ENCODE data around the gene SLC1A2.

Gene SLC1A2

DNA sequence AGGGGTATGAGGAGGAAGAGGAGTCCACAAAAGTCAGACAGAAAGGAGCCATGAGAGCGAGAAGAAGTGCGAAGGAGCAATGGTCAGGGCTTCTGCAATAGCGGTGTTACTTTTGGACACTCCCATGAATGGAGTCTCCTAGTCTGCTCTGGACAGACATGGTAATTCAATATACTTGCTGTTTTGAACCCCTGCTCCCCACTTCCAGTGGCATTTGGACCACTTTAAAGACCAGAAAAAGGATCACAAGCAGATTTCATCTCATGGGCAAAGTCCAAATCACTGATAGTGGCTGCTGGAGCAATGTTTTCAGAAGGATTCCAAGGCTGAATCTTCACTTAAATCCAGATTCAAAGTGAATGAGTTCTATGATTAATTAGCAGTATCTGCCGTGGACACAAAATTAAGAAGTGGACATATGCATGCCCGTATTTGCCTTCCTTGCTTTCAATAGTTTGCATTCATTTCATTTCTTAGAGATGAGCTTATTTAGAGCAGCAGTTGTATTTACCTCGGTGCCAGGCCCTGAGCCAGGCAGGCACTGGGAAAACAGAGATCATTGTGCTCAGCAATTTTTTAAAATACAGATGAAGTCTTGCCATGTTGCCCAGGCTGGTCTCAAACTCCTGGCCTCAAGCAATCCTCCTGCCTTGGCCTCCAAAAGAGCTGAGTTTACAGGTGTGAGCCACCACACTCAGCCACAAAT, 72.0 kb downstream of the SLC1A2 start:
- no peaks in the 10 kb centered on the region for H3K9me3 ChIP-seq
- H3K27me3 ChIP-seq (ENCODE audit: low read depth) = no peaks in the 10 kb centered on the region
- in situ Hi-C loops (cut with MboI; ENCODE audit: low sequenced_read_pairs) = no loop called here
- no peaks in the 10 kb centered on the region for H3K4me1 ChIP-seq
- DNase-seq (ENCODE audit: low spot score in 2 of 2) = no peak
- no peak overlapping the region for H3K4me3 ChIP-seq
- no peaks in the 10 kb centered on the region for H3K36me3 ChIP-seq (replicated peaks)

DNA sequence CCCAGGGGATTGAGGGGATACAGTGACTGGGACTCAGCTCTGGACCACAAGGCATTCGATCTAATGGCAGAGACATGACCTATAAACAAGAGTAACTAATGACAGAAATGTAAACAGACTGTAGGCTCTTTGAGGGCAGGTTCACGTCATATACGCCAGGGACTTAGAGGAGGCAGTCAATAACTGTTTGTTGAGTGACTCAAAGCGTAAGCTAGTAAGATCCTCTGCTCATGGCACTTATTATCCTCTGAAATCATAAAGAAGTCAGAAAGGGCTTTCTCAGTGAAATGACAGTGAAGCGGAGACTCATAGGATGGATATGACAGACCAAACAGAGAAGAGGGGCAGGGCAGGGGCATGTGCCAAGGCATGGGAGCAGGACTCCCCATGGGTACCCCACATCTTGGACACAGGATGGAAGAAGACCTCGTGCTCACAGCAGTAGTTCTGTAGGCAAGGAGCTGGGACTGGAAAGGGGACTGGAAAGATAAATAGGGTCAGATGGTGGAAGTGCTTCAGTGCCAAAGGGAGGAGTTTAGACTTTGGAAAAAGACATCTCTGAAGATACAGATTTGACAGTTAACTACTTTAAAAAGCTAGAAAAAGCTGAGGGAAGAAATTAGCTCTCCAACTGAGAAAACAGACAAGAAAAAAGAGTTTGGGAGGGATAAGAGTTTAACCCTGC, 72.7 kb downstream of the SLC1A2 start:
- Histone ChIP-seq H3K9me3 (no peaks in the 10 kb centered on the region), H3K36me3 (replicated peaks) (no peaks in the 10 kb centered on the region), H3K4me3 (no peak overlapping the region), H3K27me3 (ENCODE audit: low read depth) (no peaks in the 10 kb centered on the region), H3K4me1 (no peaks in the 10 kb centered on the region)
- DNase-seq (ENCODE audit: low spot score in 2 of 2) = no peak
- in situ Hi-C loops (cut with MboI; ENCODE audit: low sequenced_read_pairs) = no loop called here

DNA sequence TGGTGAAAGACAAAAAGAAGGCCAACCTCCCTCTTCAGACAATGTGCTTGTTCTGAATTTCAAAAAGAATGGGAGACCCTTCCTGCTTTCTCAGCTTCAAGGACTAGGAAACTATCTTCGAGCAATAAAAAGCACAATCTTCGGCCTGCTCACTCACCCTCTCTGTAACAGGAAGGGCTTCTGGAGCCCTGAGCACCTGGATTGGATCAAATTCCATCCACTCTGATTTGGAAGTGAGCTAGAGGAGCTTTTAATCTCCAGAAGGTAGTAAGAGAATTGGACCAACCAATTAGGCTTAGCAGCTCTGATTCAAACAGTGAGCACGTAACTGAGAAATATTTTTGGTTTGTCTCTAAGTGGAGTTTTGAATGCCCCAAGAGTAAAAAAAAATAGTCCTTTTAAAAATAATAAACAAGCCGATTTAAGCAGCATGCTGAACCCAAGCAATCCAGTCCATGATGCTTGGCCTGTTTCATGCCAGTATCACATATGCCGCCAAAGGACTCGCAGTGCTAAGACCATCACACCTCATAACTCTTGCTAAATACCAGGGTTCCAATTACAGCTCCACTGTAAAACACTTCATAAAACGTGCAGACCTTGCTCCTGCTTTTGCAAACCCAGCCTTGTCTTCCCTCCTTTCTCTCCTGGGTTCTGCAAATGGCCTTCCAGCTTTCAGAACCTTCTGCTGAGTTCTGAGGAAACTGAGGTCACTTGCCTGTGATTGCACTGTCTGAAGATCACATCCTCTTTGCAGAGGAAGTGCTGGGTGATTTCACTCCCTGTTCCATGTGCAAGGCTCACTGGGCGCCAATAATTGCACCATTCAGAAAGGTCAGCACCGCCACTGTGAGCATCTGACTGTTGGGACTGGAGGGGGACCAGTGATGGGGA, 74.4 kb downstream of the SLC1A2 start:
- Histone ChIP-seq H3K4me3 (no peak overlapping the region), H3K9me3 (no peaks in the 10 kb centered on the region), H3K27me3 (ENCODE audit: low read depth) (no peaks in the 10 kb centered on the region), H3K4me1 (no peaks in the 10 kb centered on the region), H3K36me3 (replicated peaks) (no peaks in the 10 kb centered on the region)
- no peak for DNase-seq (ENCODE audit: low spot score in 2 of 2)
- in situ Hi-C loops (cut with MboI; ENCODE audit: low sequenced_read_pairs) = no loop called here

DNA sequence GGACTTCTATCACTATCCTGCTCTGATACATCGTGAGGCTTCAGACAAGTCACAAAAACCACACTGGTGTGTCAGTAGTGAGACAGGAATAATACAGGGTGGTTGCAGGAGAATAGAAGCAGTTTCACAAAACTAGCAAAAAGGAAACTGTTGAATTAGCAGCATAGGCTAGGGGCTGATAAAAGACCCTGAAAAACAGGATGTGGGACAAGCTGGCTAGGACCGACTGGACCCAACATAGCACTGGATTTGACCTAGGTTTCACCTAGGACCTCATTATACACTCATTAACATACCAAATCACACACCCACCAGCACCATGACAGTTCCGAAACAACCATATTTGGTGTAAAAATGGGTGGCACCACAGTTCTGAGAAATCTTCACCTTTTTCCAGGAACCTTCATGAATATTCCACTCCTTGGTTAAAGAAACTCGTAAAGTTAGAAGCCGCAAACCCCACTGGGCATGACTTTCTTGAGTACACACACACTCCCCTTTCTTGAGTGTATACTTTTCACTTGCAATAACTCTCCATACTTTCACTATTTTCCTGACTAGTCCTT, 76.2 kb downstream of the SLC1A2 start:
- Histone ChIP-seq H3K36me3 (replicated peaks) (no peaks in the 10 kb centered on the region), H3K27me3 (ENCODE audit: low read depth) (no peaks in the 10 kb centered on the region), H3K4me1 (no peaks in the 10 kb centered on the region), H3K4me3 (no peak overlapping the region), H3K9me3 (no peaks in the 10 kb centered on the region)
- DNase-seq (ENCODE audit: low spot score in 2 of 2) = no peak
- in situ Hi-C loops (cut with MboI; ENCODE audit: low sequenced_read_pairs) = no loop called here

DNA sequence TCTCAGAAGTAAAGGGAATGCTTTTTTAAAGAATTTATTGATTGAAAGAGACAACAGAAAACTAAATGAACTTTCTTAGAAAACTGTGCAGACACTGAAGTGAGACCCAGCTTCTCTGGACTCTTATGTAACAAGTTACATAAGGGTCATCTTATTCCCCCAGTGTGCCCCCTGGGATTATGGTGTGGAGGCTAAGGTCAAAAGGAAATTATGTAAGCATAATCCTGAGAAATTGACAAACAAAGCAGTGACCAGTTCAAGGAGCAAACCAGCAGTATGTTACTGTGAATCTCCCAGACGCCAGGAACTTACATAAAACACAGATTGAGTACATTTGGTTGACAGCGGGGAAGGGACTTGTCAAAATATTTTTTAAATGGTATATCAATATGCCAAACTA, 78.6 kb downstream of the SLC1A2 start:
- Histone ChIP-seq H3K9me3 (no peaks in the 10 kb centered on the region), H3K27me3 (ENCODE audit: low read depth) (no peaks in the 10 kb centered on the region), H3K4me3 (no peak overlapping the region), H3K36me3 (replicated peaks) (no peaks in the 10 kb centered on the region), H3K4me1 (no peaks in the 10 kb centered on the region)
- in situ Hi-C loops (cut with MboI; ENCODE audit: low sequenced_read_pairs) = no loop called here
- no peak for DNase-seq (ENCODE audit: low spot score in 2 of 2)

DNA sequence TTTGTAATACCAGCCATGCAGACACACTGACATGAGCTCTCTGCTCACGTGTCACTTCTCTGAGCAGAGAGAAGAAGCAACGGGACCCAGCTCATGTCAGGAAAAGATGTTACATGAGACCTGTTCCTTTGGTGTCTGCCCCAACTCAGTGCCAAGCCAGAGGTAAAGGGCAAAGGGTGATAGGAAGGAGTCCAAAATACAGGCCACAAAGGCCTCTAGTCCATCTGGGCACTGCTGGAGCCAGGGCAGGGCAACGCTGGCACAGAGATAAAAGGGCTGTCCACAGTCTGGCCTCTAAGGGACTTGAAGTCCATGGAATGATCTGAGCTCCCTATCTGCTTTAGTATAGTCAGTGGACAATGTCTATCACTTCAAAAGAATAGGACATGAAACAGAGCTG, 79.3 kb downstream of the SLC1A2 start:
- Histone ChIP-seq H3K27me3 (ENCODE audit: low read depth) (no peaks in the 10 kb centered on the region), H3K4me1 (no peaks in the 10 kb centered on the region), H3K4me3 (no peak overlapping the region), H3K9me3 (no peaks in the 10 kb centered on the region), H3K36me3 (replicated peaks) (no peaks in the 10 kb centered on the region)
- in situ Hi-C loops (cut with MboI; ENCODE audit: low sequenced_read_pairs) = no loop called here
- no peak for DNase-seq (ENCODE audit: low spot score in 2 of 2)

DNA sequence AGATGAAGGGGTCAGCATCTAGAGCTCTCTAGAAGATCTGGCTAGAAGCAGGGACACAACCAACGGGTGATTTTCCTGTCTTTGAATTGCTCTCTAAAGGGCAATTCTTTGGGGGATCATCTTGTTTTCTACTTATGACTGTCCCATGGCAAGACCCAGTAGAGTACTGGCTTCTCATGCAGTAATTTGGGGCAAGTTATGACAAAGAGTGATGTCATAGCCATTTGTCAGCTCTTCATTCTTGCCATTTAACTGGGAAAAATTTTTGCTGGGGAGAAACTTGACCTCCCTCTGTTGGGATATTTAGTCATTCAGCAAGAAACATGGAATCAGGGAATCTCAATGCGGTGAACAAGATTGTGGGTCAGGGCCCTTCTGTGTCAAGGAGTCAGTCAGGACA, 80.4 kb downstream of the SLC1A2 start:
- no peaks in the 10 kb centered on the region for H3K4me1 ChIP-seq
- in situ Hi-C loops (cut with MboI; ENCODE audit: low sequenced_read_pairs) = no loop called here
- H3K4me3 ChIP-seq = no peak overlapping the region
- DNase-seq (ENCODE audit: low spot score in 2 of 2) = no peak
- H3K9me3 ChIP-seq = no peaks in the 10 kb centered on the region
- no peaks in the 10 kb centered on the region for H3K27me3 ChIP-seq (ENCODE audit: low read depth)
- no peaks in the 10 kb centered on the region for H3K36me3 ChIP-seq (replicated peaks)

DNA sequence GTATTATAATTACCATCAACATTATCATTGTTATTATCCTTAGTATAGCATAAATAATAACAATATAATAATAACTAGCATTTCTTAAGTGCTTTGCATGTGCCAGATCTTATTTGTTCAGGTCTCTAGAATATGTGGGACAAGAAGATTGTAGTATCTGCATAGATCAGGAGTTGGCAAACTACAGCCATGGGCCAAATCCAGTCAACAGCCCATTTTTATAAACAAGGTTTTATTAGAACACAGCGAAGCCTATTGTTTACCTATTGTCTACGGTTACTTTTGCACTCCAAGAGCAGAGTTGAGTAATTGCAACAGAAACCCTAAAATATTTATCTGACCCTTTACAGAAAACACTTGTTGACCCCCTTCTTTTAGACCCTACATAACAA, 81.4 kb downstream of the SLC1A2 start:
- no peak overlapping the region for H3K4me3 ChIP-seq
- in situ Hi-C loops (cut with MboI; ENCODE audit: low sequenced_read_pairs) = no loop called here
- no peak for DNase-seq (ENCODE audit: low spot score in 2 of 2)

DNA sequence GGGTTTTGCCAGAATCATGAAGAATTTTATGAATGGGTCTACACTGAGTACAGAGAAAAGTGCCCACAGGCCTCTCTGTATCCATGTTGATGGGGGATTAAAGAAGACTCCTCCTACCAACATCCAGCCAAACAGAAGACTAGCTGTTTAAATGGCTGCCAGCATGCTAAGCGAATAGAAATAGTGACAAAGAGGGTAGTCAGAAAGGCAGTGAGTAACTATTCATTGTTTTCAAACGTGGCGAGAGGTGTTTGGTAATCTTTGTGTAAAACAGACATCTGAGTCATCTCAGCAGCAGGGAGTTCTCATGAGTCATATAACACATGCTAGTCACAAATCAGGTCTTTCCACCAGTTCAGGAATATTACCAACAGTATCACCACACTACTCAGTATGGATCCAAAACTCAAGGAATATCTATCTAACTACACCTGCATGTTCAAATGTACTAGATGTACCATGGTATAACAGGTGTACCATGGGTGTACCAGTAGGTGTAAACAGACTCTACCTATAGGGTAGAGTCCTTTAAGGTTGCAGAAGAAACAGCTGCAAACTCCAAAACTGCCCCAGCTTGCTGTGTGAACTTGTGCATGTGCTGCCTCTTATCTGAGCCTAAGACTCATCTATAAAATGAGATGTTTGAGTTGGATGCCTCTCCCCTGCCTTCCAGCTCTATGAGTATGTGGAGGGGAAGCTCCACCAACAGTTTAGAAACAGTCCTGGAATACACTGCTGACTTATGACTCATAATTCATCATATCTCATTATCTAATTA, 82.0 kb downstream of the SLC1A2 start:
- no peak for DNase-seq (ENCODE audit: low spot score in 2 of 2)
- H3K9me3 ChIP-seq = no peaks in the 10 kb centered on the region
- in situ Hi-C loops (cut with MboI; ENCODE audit: low sequenced_read_pairs) = no loop called here

More for the DNA sequence above, 81.4 kb downstream of the SLC1A2 start:
- Histone ChIP-seq H3K36me3 (replicated peaks) (no peaks in the 10 kb centered on the region), H3K4me1 (no peaks in the 10 kb centered on the region), H3K27me3 (ENCODE audit: low read depth) (no peaks in the 10 kb centered on the region), H3K9me3 (no peaks in the 10 kb centered on the region)

DNA sequence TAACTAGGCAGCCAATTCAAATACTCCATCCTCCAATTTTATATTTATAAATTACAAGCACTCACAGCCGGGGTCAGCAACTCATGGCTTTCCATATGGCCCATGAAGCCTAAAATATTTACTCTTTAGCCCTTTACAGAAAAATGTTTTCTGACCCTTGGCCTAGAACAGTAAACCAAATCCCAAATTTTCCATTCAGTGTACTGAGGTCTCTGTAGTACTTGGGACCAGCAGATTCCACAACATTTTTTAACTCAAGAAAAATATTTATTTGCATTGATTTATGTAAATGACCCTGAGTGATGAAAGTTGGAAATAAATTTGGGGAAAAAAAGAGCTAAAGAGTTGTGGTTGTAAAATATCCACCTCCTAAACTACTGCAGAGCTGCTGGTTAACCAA, 82.6 kb downstream of the SLC1A2 start:
- no peak for DNase-seq (ENCODE audit: low spot score in 2 of 2)
- Histone ChIP-seq H3K36me3 (replicated peaks) (no peaks in the 10 kb centered on the region), H3K27me3 (ENCODE audit: low read depth) (no peaks in the 10 kb centered on the region), H3K4me1 (no peaks in the 10 kb centered on the region), H3K9me3 (no peaks in the 10 kb centered on the region), H3K4me3 (no peak overlapping the region)
- in situ Hi-C loops (cut with MboI; ENCODE audit: low sequenced_read_pairs) = no loop called here

More for the DNA sequence above, 82.0 kb downstream of the SLC1A2 start:
- H3K4me3 ChIP-seq = no peak overlapping the region
- H3K4me1 ChIP-seq = no peaks in the 10 kb centered on the region
- H3K36me3 ChIP-seq (replicated peaks) = no peaks in the 10 kb centered on the region
- no peaks in the 10 kb centered on the region for H3K27me3 ChIP-seq (ENCODE audit: low read depth)

DNA sequence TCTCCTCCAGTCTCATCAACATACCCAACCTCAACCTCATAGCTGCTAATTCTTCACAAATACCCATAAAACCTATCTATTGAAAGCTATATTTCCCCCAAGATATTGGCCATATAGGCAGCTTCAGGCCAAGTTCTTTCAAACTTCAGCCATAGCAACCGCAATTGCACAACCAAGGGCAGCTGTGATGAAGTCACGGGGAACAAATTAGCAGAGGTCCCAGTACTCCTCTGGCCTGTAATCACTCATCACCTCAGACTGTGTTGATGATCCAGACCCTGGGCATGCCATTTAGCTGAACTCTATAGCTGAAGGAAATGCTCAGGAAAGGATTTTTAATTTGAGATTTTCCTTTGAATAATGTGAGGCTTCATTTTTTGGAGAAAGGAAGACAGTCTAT, 84.1 kb downstream of the SLC1A2 start:
- Histone ChIP-seq H3K4me3 (no peak overlapping the region), H3K27me3 (ENCODE audit: low read depth) (no peaks in the 10 kb centered on the region), H3K36me3 (replicated peaks) (no peaks in the 10 kb centered on the region), H3K9me3 (no peaks in the 10 kb centered on the region), H3K4me1 (no peaks in the 10 kb centered on the region)
- in situ Hi-C loops (cut with MboI; ENCODE audit: low sequenced_read_pairs) = no loop called here
- DNase-seq (ENCODE audit: low spot score in 2 of 2) = no peak

DNA sequence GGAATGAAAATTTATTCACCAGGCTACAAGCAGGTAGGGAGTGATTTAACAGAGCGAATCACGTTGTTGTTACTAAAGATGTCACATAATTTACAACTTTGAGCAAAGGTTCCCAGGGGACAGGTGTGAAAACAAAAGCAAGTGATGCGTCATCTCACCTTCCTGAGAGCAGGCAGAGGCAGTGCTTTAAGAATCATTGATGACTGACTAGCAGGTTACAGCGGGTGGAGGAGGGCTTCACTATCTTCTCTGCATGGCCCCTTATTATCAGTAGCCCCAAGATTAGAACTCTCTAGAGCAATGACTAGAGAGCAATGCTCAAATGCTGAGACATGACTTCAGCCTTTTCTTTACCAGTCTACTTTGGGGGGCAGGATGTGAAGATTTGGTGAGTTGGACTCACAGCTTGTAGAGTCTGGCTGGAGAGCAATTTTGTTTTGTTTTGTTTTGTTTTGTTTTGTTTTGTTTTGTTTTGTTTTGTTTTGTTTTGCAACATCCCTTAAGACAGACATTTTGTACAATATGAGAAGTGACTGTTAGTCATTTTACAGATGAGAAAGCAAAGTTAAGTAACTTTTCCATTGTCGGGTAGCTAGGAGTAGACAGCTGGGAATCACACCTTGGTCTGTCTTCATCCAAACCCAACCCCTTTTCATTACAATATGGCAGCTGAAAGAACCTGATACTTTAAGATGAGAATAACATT, 84.8 kb downstream of the SLC1A2 start:
- Histone ChIP-seq H3K27me3 (ENCODE audit: low read depth) (no peaks in the 10 kb centered on the region), H3K36me3 (replicated peaks) (no peaks in the 10 kb centered on the region), H3K4me1 (no peaks in the 10 kb centered on the region), H3K4me3 (no peak overlapping the region), H3K9me3 (no peaks in the 10 kb centered on the region)
- no peak for DNase-seq (ENCODE audit: low spot score in 2 of 2)
- in situ Hi-C loops (cut with MboI; ENCODE audit: low sequenced_read_pairs) = no loop called here

DNA sequence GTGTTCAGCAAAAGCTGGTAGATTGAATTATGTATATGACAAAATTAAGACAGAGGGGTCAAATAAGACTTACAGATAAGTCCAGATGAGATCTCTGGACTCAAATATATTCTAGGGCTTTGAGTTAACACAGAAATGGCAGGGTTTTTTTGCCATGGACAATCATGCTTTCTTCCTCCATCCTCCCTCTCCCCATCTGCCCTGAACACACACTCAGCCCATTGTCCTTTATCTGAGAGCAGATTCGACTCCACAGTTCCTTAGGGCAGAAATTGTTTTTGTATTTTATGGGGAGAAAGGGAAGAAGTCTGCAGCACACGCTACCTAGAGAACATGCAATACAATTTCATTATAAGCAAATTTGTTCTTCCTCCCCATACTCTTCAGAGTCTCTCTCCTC, 86.8 kb downstream of the SLC1A2 start:
- Histone ChIP-seq H3K27me3 (ENCODE audit: low read depth) (no peaks in the 10 kb centered on the region), H3K4me1 (no peaks in the 10 kb centered on the region), H3K9me3 (no peaks in the 10 kb centered on the region), H3K36me3 (replicated peaks) (no peaks in the 10 kb centered on the region), H3K4me3 (no peak overlapping the region)
- in situ Hi-C loops (cut with MboI; ENCODE audit: low sequenced_read_pairs) = no loop called here
- no peak for DNase-seq (ENCODE audit: low spot score in 2 of 2)
